Fibroblast of mammary gland (primary cell): ENCODE data around the gene CADPS2.

ENCODE experiments used
- DNase-seq: peaks from one replicate; pipeline ENCODE4 v3.0.0-alpha.2; 2010; ENCODE audit warnings: low read depth
- H3K4me3 ChIP-seq: 2 replicates; pipeline ENCODE4 v1.5.1; 2011; ENCODE audit warnings: low read depth, mild to moderate bottlenecking, low read length, moderate library complexity; ENCODE audit not compliant: control insufficient read depth
- TF ChIP-seq, protein P1 (sequence below): conservative IDR thresholded peaks from 2 replicates; pipeline ENCODE4 v1.5.1; 2011; ENCODE audit warnings: low read depth, low read length, inconsistent platforms; ENCODE audit not compliant: control insufficient read depth, insufficient read depth

The CADPS2 gene

GRCh38 chr7:122756860-122757259 lies 129.4 kb downstream of the CADPS2 start:
- DNase-seq = no peak
- TF ChIP-seq, protein P1, sequence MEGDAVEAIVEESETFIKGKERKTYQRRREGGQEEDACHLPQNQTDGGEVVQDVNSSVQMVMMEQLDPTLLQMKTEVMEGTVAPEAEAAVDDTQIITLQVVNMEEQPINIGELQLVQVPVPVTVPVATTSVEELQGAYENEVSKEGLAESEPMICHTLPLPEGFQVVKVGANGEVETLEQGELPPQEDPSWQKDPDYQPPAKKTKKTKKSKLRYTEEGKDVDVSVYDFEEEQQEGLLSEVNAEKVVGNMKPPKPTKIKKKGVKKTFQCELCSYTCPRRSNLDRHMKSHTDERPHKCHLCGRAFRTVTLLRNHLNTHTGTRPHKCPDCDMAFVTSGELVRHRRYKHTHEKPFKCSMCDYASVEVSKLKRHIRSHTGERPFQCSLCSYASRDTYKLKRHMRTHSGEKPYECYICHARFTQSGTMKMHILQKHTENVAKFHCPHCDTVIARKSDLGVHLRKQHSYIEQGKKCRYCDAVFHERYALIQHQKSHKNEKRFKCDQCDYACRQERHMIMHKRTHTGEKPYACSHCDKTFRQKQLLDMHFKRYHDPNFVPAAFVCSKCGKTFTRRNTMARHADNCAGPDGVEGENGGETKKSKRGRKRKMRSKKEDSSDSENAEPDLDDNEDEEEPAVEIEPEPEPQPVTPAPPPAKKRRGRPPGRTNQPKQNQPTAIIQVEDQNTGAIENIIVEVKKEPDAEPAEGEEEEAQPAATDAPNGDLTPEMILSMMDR = no peak

DNA sequence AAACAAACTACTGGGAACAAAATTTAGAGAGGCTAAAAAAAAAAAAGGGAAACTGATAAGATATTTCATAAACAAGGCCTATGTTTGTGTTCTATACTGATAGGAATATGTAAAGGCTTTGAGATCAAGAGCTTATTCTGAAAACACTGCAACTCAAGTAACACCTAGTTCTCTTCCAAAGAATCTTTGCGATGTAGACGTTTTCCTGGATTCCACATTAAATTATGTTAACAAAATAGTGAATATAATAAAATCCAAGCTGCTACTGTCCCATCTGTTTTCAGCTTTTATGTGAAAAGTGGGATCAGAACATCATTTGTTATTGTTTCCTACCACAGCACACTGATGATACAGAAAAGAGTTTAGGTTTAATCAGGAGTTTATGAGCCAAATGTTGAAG lies 130.6 kb downstream of the CADPS2 start:
- no peak overlapping the region for H3K4me3 ChIP-seq
- DNase-seq = no peak
- TF ChIP-seq, protein P1 = no peak

More at GRCh38 chr7:122756860-122757259, 129.4 kb downstream of the CADPS2 start:
- no peak overlapping the region for H3K4me3 ChIP-seq

DNA sequence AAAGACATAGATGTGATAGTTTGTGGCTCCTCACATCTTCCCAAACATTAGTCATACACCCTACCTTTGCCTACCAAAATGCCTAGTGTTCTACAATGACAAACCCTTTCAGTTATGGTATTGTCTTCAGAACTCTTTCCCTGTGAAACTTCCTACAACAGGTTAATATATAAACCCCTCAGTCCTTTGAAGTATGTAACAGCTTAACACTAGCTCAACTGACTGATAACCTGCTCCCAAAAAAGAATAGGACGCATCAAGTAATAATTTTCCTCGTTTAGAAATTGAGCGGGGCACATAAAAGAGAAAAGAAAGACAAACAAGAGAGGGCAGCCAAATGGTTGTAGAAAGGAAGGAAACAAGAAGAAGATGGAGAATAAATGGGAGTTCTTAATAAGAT lies 133.7 kb downstream of the CADPS2 start:
- TF ChIP-seq, protein P1 = no peak
- H3K4me3 ChIP-seq = no peak overlapping the region
- DNase-seq = no peak

DNA sequence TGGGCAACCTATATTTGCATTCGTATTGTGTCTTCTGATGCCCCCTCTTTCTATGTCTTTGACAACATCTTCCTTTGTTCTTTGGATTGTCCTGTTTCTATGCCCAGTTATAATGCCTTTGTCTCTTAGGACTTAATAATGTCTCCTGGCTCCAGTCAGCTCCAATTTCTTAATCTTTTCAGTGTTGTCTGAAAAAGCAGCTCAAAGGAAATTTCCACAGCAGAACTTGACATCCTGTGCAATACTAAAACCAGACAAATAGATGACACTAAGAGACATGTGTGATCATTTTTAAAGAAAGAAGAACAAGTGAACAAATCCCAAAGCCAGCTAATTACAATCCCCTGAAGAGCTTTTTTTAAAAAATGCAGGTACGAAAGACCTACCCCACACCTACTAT lies 135.9 kb downstream of the CADPS2 start:
- TF ChIP-seq, protein P1 = no peak
- no peak for DNase-seq
- H3K4me3 ChIP-seq = no peak overlapping the region

GRCh38 chr7:122748195-122748594 lies 138.1 kb downstream of the CADPS2 start:
- TF ChIP-seq, protein P1 = no peak
- no peak for DNase-seq
- no peak overlapping the region for H3K4me3 ChIP-seq

- DNase-seq = no peak
- no peak overlapping the region for H3K4me3 ChIP-seq
- TF ChIP-seq, protein P1 = no peak
These were observed 139.3 kb downstream of the CADPS2 start for GRCh38 chr7:122746948-122747347.

GRCh38 chr7:122743211-122743610 lies 143.0 kb downstream of the CADPS2 start:
- DNase-seq = no peak
- TF ChIP-seq, protein P1 = no peak
- H3K4me3 ChIP-seq = no peak overlapping the region
